ENCODE measurements around the gene MAML2. TPM values are rescaled to one million over a fixed set of nuclear protein-coding genes. Genes with fewer than 3 reads are reported as not detected.
A peak's percentile ranks its signal among the peaks of the same experiment; 100 is the strongest.

The MAML2 gene
- total RNA-seq, 4 donors from 2014 or later = 20.0 to 33.7 (median 23.2) TPM

- no peaks in the 10 kb centered on the region for H3K9me3 ChIP-seq
- peaks cover 49 to 67% (median 63%) of the 10 kb centered on the region in 4 donors for H3K4me1 ChIP-seq
- H3K27me3 ChIP-seq = no peaks in the 10 kb centered on the region
- H3K4me3 ChIP-seq = no peak overlapping the region
- H3K36me3 ChIP-seq = no peaks in the 10 kb centered on the region
- 56% methylated on average over 4 of the region's 4 CpGs for WGBS
- peak overlapping the region; percentile 28 to 54 (median 51) for H3K27ac ChIP-seq (replicated peaks in 1 of 4)
- intact Hi-C loops (cut with DNase I) = no loop called here
- no peak for DNase-seq (ENCODE audit: extremely low spot score)
- TF ChIP-seq, protein P1, sequence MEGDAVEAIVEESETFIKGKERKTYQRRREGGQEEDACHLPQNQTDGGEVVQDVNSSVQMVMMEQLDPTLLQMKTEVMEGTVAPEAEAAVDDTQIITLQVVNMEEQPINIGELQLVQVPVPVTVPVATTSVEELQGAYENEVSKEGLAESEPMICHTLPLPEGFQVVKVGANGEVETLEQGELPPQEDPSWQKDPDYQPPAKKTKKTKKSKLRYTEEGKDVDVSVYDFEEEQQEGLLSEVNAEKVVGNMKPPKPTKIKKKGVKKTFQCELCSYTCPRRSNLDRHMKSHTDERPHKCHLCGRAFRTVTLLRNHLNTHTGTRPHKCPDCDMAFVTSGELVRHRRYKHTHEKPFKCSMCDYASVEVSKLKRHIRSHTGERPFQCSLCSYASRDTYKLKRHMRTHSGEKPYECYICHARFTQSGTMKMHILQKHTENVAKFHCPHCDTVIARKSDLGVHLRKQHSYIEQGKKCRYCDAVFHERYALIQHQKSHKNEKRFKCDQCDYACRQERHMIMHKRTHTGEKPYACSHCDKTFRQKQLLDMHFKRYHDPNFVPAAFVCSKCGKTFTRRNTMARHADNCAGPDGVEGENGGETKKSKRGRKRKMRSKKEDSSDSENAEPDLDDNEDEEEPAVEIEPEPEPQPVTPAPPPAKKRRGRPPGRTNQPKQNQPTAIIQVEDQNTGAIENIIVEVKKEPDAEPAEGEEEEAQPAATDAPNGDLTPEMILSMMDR (IDR thresholded peaks at IDR 0.05) = no peak
- TF ChIP-seq POLR2AphosphoS5 (IDR thresholded peaks at IDR 0.05) (no peak), POLR2A (IDR thresholded peaks at IDR 0.05; ENCODE audit: low read depth) (no peak), EP300 (IDR thresholded peaks at IDR 0.05) (no peak)
Measured at GRCh38 chr11:96257972-96258934, 84.7 kb downstream of the MAML2 start.

- Histone ChIP-seq H3K36me3 (no peaks in the 10 kb centered on the region), H3K27ac (replicated peaks in 1 of 4) (no peak overlapping the region), H3K4me1 (peaks cover 40 to 58% (median 55%) of the 10 kb centered on the region in 4 donors), H3K27me3 (no peaks in the 10 kb centered on the region), H3K4me3 (no peak overlapping the region), H3K9me3 (no peaks in the 10 kb centered on the region)
- DNase-seq (ENCODE audit: extremely low spot score) = no peak
- intact Hi-C loops (cut with DNase I) = no loop called here
- TF ChIP-seq POLR2A (IDR thresholded peaks at IDR 0.05; ENCODE audit: low read depth) = no peak
- TF ChIP-seq, protein P1 (IDR thresholded peaks at IDR 0.05) = no peak
- no peak for TF ChIP-seq EP300 (IDR thresholded peaks at IDR 0.05)
- TF ChIP-seq POLR2AphosphoS5 (IDR thresholded peaks at IDR 0.05) = no peak
Measured at GRCh38 chr11:96257036-96257435, 86.0 kb downstream of the MAML2 start.

- no peaks in the 10 kb centered on the region for H3K27me3 ChIP-seq
- H3K9me3 ChIP-seq = no peaks in the 10 kb centered on the region
- no peak for DNase-seq (ENCODE audit: extremely low spot score)
- TF ChIP-seq POLR2AphosphoS5 (IDR thresholded peaks at IDR 0.05) = no peak
- TF ChIP-seq POLR2A (IDR thresholded peaks at IDR 0.05; ENCODE audit: low read depth) = no peak
- TF ChIP-seq, protein P1 (IDR thresholded peaks at IDR 0.05) = no peak
- TF ChIP-seq EP300 (IDR thresholded peaks at IDR 0.05) = no peak
- peaks cover 40 to 58% (median 55%) of the 10 kb centered on the region in 4 donors for H3K4me1 ChIP-seq
- H3K4me3 ChIP-seq = no peak overlapping the region
- WGBS = 76% methylated on average over 8 of the region's 8 CpGs
- no peaks in the 10 kb centered on the region for H3K36me3 ChIP-seq
- intact Hi-C loops (cut with DNase I) = no loop called here
- H3K27ac ChIP-seq (replicated peaks in 1 of 4) = no peak overlapping the region
Measured at GRCh38 chr11:96256215-96257011, 86.6 kb downstream of the MAML2 start.

DNA sequence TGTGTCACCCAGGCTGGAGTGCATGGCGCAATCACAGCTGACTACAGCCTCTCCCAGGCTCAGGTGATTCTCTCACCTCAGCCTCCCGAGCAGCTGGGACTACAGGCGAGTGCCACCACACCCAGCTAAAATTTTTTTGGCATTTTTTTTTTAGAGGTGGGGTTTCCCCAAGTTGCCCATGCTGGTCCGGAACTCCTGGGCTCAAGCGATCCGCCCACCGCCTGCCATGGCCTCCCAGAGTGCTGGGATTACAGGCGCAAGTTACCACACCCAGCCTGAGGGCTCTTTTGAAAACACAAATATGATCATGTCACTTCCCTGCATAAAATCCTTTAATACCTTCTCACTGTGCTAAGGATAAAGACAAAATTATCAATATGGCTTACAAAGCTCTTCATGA is 88.1 kb downstream of the MAML2 start:
- H3K9me3 ChIP-seq = no peaks in the 10 kb centered on the region
- TF ChIP-seq POLR2A (IDR thresholded peaks at IDR 0.05; ENCODE audit: low read depth) (no peak), EP300 (IDR thresholded peaks at IDR 0.05) (no peak), POLR2AphosphoS5 (IDR thresholded peaks at IDR 0.05) (no peak)
- TF ChIP-seq, protein P1 (IDR thresholded peaks at IDR 0.05) = no peak
- no peak overlapping the region for H3K4me3 ChIP-seq
- 78% methylated on average over 8 of the region's 8 CpGs for WGBS
- H3K4me1 ChIP-seq = peaks cover 40 to 54% (median 52%) of the 10 kb centered on the region in 4 donors
- intact Hi-C loops (cut with DNase I) = no loop called here
- no peaks in the 10 kb centered on the region for H3K36me3 ChIP-seq
- no peak overlapping the region for H3K27ac ChIP-seq (replicated peaks in 1 of 4)
- no peaks in the 10 kb centered on the region for H3K27me3 ChIP-seq
- no peak for DNase-seq (ENCODE audit: extremely low spot score)

All from esophagus muscularis mucosa (tissue), 4 donors.